ENCODE data around the gene EVI2B.

DNA sequence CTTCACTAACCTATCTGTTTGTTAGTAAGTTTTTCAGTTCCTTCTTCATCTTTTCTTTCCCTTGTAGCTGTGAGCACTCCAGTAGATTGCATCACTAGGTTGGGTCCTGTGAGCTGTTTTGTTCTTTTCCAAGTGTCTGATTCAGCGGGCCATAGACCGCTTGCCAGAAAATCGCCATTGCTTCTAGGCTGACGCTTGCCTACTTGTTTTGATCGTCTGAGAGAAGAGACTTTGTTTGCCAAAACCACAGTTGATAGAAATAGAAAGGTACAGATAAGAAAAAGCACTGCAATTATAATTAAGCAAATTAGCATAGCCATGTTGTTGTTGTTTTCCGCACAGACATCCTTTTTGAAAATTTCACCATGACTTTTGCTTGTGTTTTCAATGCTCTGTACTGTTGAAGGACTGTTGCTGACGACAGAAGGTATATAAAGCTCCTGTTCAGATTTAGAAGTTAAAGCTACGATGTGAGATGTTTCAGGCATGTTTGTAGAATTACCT is 4.5 kb upstream of the EVI2B start:
- TF ChIP-seq, protein P1, sequence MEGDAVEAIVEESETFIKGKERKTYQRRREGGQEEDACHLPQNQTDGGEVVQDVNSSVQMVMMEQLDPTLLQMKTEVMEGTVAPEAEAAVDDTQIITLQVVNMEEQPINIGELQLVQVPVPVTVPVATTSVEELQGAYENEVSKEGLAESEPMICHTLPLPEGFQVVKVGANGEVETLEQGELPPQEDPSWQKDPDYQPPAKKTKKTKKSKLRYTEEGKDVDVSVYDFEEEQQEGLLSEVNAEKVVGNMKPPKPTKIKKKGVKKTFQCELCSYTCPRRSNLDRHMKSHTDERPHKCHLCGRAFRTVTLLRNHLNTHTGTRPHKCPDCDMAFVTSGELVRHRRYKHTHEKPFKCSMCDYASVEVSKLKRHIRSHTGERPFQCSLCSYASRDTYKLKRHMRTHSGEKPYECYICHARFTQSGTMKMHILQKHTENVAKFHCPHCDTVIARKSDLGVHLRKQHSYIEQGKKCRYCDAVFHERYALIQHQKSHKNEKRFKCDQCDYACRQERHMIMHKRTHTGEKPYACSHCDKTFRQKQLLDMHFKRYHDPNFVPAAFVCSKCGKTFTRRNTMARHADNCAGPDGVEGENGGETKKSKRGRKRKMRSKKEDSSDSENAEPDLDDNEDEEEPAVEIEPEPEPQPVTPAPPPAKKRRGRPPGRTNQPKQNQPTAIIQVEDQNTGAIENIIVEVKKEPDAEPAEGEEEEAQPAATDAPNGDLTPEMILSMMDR (IDR thresholded peaks at IDR 0.05; ENCODE audit: insufficient read depth, low read length, poor library complexity, severe bottlenecking) = no peak
- TF ChIP-seq EZH2phosphoT487 (conservative IDR thresholded peaks at IDR 0.05; ENCODE audit: low read length) = no peak

All from SU-DHL-6 (cell line).